Testis (tissue), 3 donors: ENCODE measurements around the gene CLEC2L. TPM values are rescaled to one million over a fixed set of nuclear protein-coding genes. Genes with fewer than 3 reads are reported as not detected.

Experiments used
- DNase-seq: peaks from one replicate; pipeline ENCODE4 v3.0.0-alpha.2; 2019
- H3K27ac ChIP-seq, 2 donors: fragments of 200-600 bp; sonication (generic); one replicate each; pipeline ENCODE4 v1.5.1; 2019
- H3K27me3 ChIP-seq: fragments of 200-600 bp; sonication (generic); one replicate; pipeline ENCODE4 v1.5.1; 2019
- H3K36me3 ChIP-seq: fragments of 200-600 bp; sonication (generic); one replicate; pipeline ENCODE4 v1.5.1; 2017; ENCODE audit warnings: low read depth; ENCODE audit errors: missing control alignments
- H3K4me1 ChIP-seq: fragments of 200-600 bp; sonication (generic); one replicate; pipeline ENCODE4 v1.5.1; 2019
- H3K4me3 ChIP-seq, 2 donors: fragments of 200-600 bp; sonication (generic); one replicate each; pipeline ENCODE4 v1.5.1; 2017 to 2019
- H3K9me3 ChIP-seq: fragments of 200-600 bp; sonication (generic); one replicate; pipeline ENCODE4 v1.5.1; 2017
- POLR2A ChIP-seq: fragments of 450-650 bp; IDR thresholded peaks from one replicate; pipeline ENCODE4 v1.6.1; 2017; ENCODE audit warnings: antibody characterized with exemption, mild to moderate bottlenecking, moderate library complexity
- WGBS, 2 donors: methylation state at CpG; one replicate each; pipeline ENCODE4 v1.1.5; 2018; 5-methylcytosine and 5-hydroxymethylcytosine counted together
- intact Hi-C: fragments of 100-400 bp; cut with DNase I; formaldehyde crosslinking; loops from one replicate; pipeline ENCODE4 v1.15.1; 2023; ENCODE audit warnings: low total_unique reads
- polyA plus RNA-seq: library from polyadenylated mRNA; stranded (reverse); fragments of 350-450 nt; fragmentation: Illumina TruSeq; extraction: RNeasy Lipid Tissue Mini Kit (QIAGEN cat#74804); gene quantifications from one replicate; pipeline ENCODE4 v1.2.3, GENCODE V29; 2014; ENCODE audit warnings: low read depth, low replicate concordance; ENCODE audit not compliant: insufficient read depth
- total RNA-seq, 2 donors: library from RNA; depleted of rRNA; stranded (reverse); fragments of >200 nt; gene quantifications; one replicate each; pipeline ENCODE4 v1.2.3, GENCODE V29; 2016
- TF ChIP-seq, protein P1 (sequence below), 3 experiments: fragments of 450-650 bp in 2 of 3; fragments of 200-600 bp in 1 of 3; sonication (generic) in 1 of 3; IDR thresholded peaks; one replicate each; pipeline ENCODE4 v1.5.1; 2016 to 2019; ENCODE audit warnings: antibody characterized with exemption in 3 of 3, mild to moderate bottlenecking in 2 of 3, moderate library complexity in 1 of 3

The CLEC2L gene
- total and polyA plus RNA-seq, 3 donors from 2014 or later: 0.79 to 1.6 (median 0.81) TPM

DNA sequence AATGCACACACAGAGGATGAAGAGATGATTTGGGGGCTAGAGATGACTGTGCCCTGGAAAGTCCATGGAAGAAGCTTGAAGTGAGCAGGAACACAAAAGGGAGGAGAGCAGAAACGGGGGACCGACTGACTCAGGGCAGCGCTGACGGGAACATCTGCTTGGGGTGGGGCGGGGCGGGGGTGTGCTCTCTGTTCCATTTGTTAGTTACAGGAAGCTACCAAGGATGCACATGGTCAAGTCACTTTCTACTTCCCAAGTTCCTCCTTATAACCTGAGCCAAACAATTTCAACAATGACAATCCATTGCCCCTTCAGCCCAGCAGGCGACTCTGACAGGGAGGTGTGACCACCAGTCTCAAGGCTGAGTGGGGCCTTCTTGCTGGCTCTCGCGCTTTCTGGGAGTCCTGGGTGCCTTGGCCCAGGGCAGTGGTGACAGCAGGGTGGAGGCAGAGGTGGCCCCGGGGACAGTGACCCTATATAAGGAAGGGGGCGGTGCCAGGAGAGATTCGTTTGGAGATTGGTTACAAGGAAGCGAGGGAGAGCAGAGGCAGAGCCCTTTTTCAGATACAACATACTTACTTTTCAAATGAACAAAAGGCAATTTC lies 39.6 kb downstream of the CLEC2L start:
- H3K4me1 ChIP-seq: no peaks in the 10 kb centered on the region
- TF ChIP-seq, protein P1, sequence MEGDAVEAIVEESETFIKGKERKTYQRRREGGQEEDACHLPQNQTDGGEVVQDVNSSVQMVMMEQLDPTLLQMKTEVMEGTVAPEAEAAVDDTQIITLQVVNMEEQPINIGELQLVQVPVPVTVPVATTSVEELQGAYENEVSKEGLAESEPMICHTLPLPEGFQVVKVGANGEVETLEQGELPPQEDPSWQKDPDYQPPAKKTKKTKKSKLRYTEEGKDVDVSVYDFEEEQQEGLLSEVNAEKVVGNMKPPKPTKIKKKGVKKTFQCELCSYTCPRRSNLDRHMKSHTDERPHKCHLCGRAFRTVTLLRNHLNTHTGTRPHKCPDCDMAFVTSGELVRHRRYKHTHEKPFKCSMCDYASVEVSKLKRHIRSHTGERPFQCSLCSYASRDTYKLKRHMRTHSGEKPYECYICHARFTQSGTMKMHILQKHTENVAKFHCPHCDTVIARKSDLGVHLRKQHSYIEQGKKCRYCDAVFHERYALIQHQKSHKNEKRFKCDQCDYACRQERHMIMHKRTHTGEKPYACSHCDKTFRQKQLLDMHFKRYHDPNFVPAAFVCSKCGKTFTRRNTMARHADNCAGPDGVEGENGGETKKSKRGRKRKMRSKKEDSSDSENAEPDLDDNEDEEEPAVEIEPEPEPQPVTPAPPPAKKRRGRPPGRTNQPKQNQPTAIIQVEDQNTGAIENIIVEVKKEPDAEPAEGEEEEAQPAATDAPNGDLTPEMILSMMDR (IDR thresholded peaks at IDR 0.05): no peak
- no peak for TF ChIP-seq POLR2A
- WGBS, 2 donors: 76 to 80% methylated on average over 13 of the region's 13 CpGs
- no peak for DNase-seq
- no peak overlapping the region for H3K4me3 ChIP-seq
- no peaks in the 10 kb centered on the region for H3K36me3 ChIP-seq
- intact Hi-C loops: no loop called here
- no peak overlapping the region for H3K27ac ChIP-seq
- no peaks in the 10 kb centered on the region for H3K27me3 ChIP-seq
- H3K9me3 ChIP-seq: no peaks in the 10 kb centered on the region

- Histone ChIP-seq H3K9me3 (no peaks in the 10 kb centered on the region), H3K27me3 (no peaks in the 10 kb centered on the region), H3K27ac (no peak overlapping the region), H3K4me3 (no peak overlapping the region), H3K4me1 (no peaks in the 10 kb centered on the region), H3K36me3 (no peaks in the 10 kb centered on the region)
- TF ChIP-seq POLR2A: no peak
- TF ChIP-seq, protein P1 (IDR thresholded peaks at IDR 0.05): no peak
- no peak for DNase-seq
- 93 to 94% methylated on average over 5 of the region's 5 CpGs for WGBS, 2 donors
- intact Hi-C loops: no loop called here
Observed at GRCh38 chr7:139563856-139564255, 40.4 kb downstream of the CLEC2L start.

DNA sequence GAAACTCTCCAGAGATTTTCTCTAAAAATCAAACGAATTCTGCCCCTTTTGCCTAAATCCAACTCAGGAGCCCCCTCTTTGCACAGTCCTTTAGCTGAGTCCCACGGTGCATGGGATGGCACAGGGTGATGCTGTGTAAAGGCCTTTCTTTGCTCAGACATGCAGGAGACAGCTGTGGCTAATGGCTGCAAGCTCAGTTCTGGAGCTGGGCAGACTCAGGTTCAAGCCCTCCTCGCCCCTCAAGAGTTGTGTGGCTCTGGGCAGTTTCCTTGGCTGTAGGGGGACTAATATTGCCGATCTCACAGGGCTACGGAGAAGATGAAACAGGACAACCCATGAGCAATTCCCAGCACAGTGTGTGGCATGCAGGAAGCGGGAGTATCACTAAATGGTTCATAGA lies 42.6 kb downstream of the CLEC2L start:
- Histone ChIP-seq H3K27ac (no peak overlapping the region), H3K9me3 (no peaks in the 10 kb centered on the region), H3K36me3 (no peaks in the 10 kb centered on the region), H3K27me3 (no peaks in the 10 kb centered on the region), H3K4me1 (no peaks in the 10 kb centered on the region), H3K4me3 (no peak overlapping the region)
- WGBS, 2 donors: 87 to 90% methylated on average over 6 of the region's 6 CpGs
- no peak for TF ChIP-seq POLR2A
- TF ChIP-seq, protein P1 (IDR thresholded peaks at IDR 0.05): no peak
- no peak for DNase-seq
- intact Hi-C loops: no loop called here

GRCh38 chr7:139566736-139567646 lies 43.5 kb downstream of the CLEC2L start:
- Histone ChIP-seq H3K27me3 (no peaks in the 10 kb centered on the region), H3K36me3 (no peaks in the 10 kb centered on the region), H3K9me3 (no peaks in the 10 kb centered on the region), H3K27ac (no peak overlapping the region), H3K4me1 (no peaks in the 10 kb centered on the region), H3K4me3 (no peak overlapping the region)
- no peak for DNase-seq
- no peak for TF ChIP-seq POLR2A
- TF ChIP-seq, protein P1 (IDR thresholded peaks at IDR 0.05): no peak
- WGBS, 2 donors: 89 to 94% methylated on average over 13 to 15 of the region's 15 CpGs
- intact Hi-C loops: no loop called here
